NCI-H1436 (cell line): ENCODE results near the gene ARID1B.
A peak's percentile ranks its signal among the peaks of the same experiment; 100 is the strongest.

ENCODE experiments used
- DNase-seq: peaks from one replicate; lab custom pipeline; 2025; lab: John Stamatoyannopoulos, UW

Gene ARID1B

DNA sequence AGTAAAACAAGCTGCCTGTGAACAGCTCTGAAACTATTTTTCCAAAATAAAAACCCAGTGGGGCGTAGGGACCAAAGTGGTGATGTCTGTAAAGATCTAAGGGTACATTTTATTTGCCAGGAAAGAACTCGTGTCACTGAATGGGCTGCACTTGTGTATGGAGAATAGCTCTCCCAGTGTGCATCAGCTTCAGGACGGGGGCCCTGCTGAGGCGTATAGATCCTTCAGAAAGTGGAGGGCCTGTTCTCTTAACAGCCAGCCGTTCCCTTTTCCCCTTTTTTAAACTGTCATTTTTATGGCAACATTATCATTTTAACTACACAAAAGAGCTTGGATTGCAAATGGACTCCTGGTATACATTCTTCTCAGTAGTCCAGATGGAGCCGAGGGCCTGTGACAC, 408.8 kb downstream of the ARID1B start:
- no peak for DNase-seq

DNA sequence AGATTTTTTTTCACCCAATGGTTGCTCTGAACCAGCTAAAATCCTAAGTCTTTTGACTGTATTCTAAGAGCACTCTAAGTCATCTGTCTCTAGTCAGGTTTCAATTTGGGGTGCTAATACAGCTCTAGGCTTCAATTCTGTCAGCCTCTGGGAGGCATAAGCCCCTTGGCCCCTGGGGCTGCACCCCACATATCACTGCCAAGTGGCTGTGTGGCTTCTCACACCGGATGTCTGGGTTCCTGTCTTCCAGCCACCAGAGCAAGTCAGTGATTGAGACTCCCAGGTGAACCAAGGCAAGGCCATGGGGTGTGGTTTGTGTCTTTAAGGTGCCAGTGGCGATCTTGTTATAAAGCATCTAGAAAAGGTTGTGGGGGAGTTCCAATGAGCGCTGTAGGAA, 409.6 kb downstream of the ARID1B start:
- DNase-seq, result no peak

- DNase-seq, result peak; percentile 59
Observed at GRCh38 chr6:157187182-157188083, 410.3 kb downstream of the ARID1B start.

DNA sequence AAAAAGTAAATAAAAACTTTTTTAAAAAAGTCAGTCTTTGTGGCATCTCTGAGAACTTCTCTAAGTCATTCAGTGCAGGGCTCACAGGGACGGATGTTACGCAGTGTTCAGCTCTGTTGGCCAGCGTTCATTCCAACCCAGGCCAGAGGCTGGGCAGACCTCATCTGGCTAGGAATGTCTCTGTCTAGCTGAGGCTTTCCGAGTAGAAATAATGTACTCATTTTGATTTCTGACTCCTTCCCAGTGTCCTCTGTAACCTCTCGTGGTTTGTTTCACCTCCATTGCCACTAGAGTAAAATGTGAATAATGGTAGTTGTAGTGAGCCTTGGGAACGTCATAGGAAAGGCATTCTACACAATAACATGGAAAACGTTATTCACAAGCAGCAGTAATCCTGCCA, 411.0 kb downstream of the ARID1B start:
- no peak for DNase-seq

DNA sequence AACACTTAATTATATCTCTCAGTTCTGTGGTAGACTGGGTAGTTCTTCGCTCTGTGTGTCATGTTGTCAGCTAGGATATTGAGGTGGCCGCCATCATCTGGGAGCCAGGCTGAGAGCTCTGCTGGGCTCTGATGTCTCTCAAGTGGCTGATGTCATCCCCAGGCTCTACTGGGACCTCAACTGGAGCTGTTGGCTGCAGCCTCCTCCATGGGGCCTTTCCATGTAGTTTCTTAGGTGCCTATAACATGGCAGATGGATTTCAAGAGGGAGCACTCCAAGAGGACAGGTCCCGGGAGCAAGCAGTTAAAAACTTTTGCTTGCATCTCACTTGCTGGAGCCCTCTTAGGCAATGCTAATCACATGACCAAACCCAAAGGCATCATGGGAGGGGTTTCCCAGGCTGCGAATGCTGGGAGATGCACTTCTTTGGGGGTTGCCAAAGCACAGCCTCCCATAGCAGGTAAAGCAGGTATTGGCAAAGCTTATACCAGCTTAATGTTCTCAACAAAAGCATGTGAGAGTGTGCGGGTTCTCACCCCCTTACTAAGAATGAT, 416.3 kb downstream of the ARID1B start:
- peak; percentile 23 for DNase-seq

DNA sequence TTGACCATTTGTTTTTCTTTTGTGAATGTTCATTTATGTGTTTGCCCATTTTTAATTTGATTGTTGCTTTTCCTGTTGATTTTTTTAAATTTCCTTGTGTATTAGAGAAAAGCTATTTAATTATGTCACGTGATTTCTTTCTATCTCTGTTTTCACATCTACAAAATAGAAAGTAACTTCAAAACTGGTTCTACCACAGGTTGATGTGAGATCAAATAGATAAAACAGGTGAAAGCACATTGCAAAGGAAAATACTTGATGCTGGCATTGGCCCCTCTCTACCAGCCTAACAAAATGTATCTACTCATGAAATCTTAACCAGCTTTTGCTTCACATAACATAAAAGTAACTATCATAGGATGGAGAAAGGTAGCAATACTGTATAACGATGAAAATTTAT, 416.9 kb downstream of the ARID1B start:
- no peak for DNase-seq

- no peak for DNase-seq
Observed at GRCh38 chr6:157194643-157195042, 417.5 kb downstream of the ARID1B start.

- no peak for DNase-seq
Observed at GRCh38 chr6:157196391-157196790, 419.2 kb downstream of the ARID1B start.

GRCh38 chr6:157198425-157199279, 421.5 kb downstream of the ARID1B start:
- DNase-seq, result peak; percentile 88

DNA sequence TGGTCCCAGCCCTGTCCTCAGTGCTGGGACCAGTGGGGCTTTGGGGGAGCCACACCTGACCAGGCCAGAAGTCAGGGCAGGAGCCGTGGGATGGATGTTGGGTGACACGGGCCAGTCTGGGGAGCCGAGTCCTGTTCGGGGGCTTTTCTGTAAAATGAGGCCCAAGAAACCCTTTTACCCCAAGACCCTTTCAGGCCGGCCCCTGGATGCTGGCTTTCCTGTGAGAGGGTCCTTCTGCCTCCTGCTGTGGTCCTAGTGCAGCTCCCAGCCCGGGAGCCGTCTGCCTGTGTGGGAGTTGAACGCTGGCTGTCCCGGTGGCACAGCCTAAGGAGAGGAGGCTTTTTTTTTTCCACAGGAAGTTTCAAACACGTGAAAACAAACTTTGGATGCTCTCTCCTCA, 422.9 kb downstream of the ARID1B start:
- no peak for DNase-seq

- DNase-seq, result no peak
Observed at GRCh38 chr6:157200611-157201010, 423.4 kb downstream of the ARID1B start.

- DNase-seq, result no peak
Observed at GRCh38 chr6:157201083-157201482, 423.9 kb downstream of the ARID1B start.

DNA sequence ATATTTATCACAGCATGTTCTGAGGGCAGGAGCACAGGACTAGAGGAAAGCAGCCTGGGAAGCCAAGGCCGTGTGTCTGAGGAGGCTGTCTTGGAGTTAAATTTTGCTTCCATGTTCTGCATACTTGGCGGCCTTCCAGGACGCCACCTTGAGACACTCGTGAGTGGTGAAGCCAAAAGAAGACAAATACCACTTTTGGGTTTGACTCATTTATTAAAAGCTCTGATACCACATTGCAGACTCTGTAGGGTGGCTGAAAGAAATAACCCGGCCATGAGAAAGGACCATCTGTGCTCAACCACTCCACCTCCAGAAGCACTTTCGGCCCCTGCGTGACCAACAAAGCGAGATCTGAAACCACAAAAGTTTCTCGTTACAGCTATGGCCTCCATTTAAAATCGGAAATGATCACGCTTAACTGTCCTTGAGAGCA, 426.1 kb downstream of the ARID1B start:
- no peak for DNase-seq

DNA sequence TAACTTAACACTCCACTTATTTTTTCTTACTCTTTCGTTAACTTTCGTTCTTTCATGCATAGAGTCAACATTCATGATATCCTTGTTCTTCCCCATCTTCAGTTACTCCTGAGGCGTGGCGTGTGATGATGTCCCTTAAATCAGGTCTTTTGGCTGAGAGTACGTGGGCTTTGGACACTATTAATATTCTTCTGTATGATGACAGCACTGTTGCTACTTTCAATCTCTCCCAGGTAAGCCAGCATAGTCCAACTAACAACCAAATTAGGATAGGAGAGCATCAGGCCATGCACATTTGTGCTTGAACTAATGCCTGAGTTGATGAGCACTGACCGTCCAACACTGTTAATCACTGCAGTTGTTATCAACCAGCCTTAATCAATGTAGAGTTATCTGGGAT, 426.6 kb downstream of the ARID1B start:
- no peak for DNase-seq

GRCh38 chr6:157205473-157206358, 428.5 kb downstream of the ARID1B start:
- DNase-seq, result no peak

- no peak for DNase-seq
Observed at GRCh38 chr6:157206359-157206815, 429.2 kb downstream of the ARID1B start.

GRCh38 chr6:157207521-157208076, 430.4 kb downstream of the ARID1B start:
- no peak for DNase-seq

DNA sequence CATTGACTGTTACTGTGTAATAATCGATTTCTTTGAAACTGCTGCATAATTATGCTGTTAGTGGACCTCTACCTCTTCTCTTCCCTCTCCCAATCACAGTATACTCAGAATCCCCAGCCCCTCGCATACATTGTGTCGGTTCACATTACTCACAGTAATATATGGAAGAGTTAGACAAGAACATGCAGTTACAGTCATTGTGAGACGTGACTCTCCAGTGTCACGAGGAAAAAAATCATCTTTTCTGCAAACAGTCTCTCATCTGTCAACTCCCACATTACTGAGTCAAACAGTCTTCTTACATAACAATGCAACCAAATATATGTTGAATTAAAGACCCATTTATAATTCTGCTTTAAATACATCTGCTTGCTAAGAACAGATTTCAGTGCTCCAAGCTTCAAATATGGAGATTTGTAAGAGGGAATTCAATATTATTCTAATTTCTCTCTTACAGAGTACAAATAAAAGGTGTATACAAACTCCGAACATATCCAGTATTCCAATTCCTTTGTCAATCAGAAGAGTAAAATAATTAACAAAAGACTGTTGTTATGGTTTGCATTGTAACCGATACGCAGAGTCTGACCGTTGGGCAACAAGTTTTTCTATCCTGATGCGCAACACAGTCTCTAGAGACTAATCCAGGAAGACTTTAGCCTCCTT, 432.8 kb downstream of the ARID1B start:
- DNase-seq, result no peak

DNA sequence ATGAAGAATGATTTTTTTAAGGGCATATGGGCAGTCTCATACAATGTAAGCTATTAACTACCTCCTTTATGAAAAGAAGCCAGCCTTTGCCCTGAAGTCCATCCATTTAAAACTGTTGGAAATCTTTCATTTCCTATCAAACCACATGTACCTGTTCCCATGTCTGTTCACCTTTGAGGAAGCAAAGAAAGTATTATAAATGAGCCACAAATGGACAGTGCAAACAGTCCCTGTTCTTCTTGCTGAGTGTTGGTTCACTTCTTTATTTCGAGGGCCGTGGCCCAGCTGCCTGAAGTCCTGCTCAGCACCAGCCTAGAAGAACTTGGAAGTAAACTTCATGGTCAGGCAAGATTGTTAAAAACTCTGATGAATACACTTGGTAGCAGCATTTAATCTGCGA, 433.8 kb downstream of the ARID1B start:
- no peak for DNase-seq

- no peak for DNase-seq
Observed at GRCh38 chr6:157211603-157212455, 434.7 kb downstream of the ARID1B start.
